Measurements from ENCODE around the gene HMGXB4. TPM values are rescaled to one million over a fixed set of nuclear protein-coding genes. Genes with fewer than 3 reads are reported as not detected.
A peak's percentile ranks its signal among the peaks of the same experiment; 100 is the strongest.

HMGXB4 gene
- total and polyA plus RNA-seq, 9 of the 15 experiments (the other 6 are each of a cell fraction or from before 2014, with no cell fraction given): 9.9 to 31.4 (median 24.8) TPM

GRCh38 chr22:35209203-35209602 lies 48.1 kb upstream of the HMGXB4 start (continued):
- TF ChIP-seq ZNF592 (IDR thresholded peaks at IDR 0.05) (no peak), MYC (IDR thresholded peaks at IDR 0.05; ENCODE audit: low read depth, low read length) (peak; percentile 28; the same call in 1 of the 2 replicates), MYC (CRISPR knock-in tag; IDR thresholded peaks at IDR 0.05; ENCODE audit: borderline replicate concordance, low read depth) (no peak), MITF (IDR thresholded peaks at IDR 0.05) (peak; percentile 48; the same call in 1 of the 2 replicates), LEF1 (IDR thresholded peaks at IDR 0.05) (peak; percentile 36; the same call in 1 of the 2 replicates), FOXA3 (CRISPR knock-in tag; conservative IDR thresholded peaks at IDR 0.05 in 1 of 2, IDR thresholded peaks at IDR 0.05 in 1 of 2) (no peak), CCNT2 (IDR thresholded peaks at IDR 0.05; ENCODE audit: borderline replicate concordance, extremely low read depth, insufficient read length, low read depth, low read length) (peak; percentile 17), HDAC3 (IDR thresholded peaks at IDR 0.05; ENCODE audit: borderline replicate concordance, partially characterized antibody) (no peak), MEIS2 (IDR thresholded peaks at IDR 0.05; ENCODE audit: partially characterized antibody) (peak; percentile 33), ZNF3 (CRISPR knock-in tag; IDR thresholded peaks at IDR 0.05) (no peak), EP300 (IDR thresholded peaks at IDR 0.05; ENCODE audit: low read length) (peak; percentile 40; the same call in 1 of the 2 replicates), MAX (CRISPR knock-in tag; IDR thresholded peaks at IDR 0.05) (no peak), DPF2 (IDR thresholded peaks at IDR 0.05) (peak; percentile 67; the same call in 1 of the 2 replicates), IFI16 (CRISPR knock-in tag; IDR thresholded peaks at IDR 0.05) (no peak), POLR2AphosphoS5 (IDR thresholded peaks at IDR 0.05; ENCODE audit: control insufficient read depth, insufficient read depth, low read depth, low read length) (0 out of 2 replicates have a peak, but pooled peaks have one; percentile 17), BMI1 (IDR thresholded peaks at IDR 0.05; ENCODE audit: low read length) (no peak), HDAC2 (IDR thresholded peaks at IDR 0.05) (0 out of 2 replicates have a peak, but pooled peaks have one; percentile 19), TAL1 (IDR thresholded peaks at IDR 0.05) (peak; percentile 84), ARID1B (IDR thresholded peaks at IDR 0.05) (peak; percentile 83), NCOR1 (IDR thresholded peaks at IDR 0.05) (peak; percentile 81), CGGBP1 (CRISPR knock-in tag; IDR thresholded peaks at IDR 0.05) (no peak), NCOA1 (IDR thresholded peaks at IDR 0.05; ENCODE audit: low read depth) (0 out of 2 replicates have a peak, but pooled peaks have one; percentile 36), PKNOX1 (IDR thresholded peaks at IDR 0.05) (peak; percentile 41), NRF1 (conservative IDR thresholded peaks at IDR 0.05 in 1 of 2, IDR thresholded peaks at IDR 0.05 in 1 of 2) (peak; percentile 26 to 29; a peak in 1 of 4 replicates)
